Gastrocnemius medialis (tissue), 4 donors: ENCODE measurements around the gene TMEM62. TPM values are rescaled to one million over a fixed set of nuclear protein-coding genes. Genes with fewer than 3 reads are reported as not detected.
A peak's percentile ranks its signal among the peaks of the same experiment; 100 is the strongest.

Experiments
- ATAC-seq, 2 donors: fragments of 150-250 bp; one replicate each; pipeline ENCODE4 v1.9.1; 2016
- DNase-seq, 2 donors: peaks; one replicate each; pipeline ENCODE4 v3.0.0-alpha.2; 2019
- H3K27ac ChIP-seq, 4 donors: fragments of 200-600 bp; sonication (generic); 1 replicate in 1 of 4; 2 replicates in 3 of 4; pipeline ENCODE4 v1.5.1; 2016 to 2018; ENCODE audit warnings: mild to moderate bottlenecking in 2 of 4, moderate library complexity in 1 of 4
- H3K27me3 ChIP-seq, 3 donors: fragments of 200-600 bp; sonication (generic) in 2 of 3; 1 replicate in 1 of 3; 2 replicates in 2 of 3; pipeline versions ENCODE4 v1.5.1 to v1.6.0; 2016 to 2019; ENCODE audit warnings: mild to moderate bottlenecking in 1 of 3, moderate library complexity in 1 of 3
- H3K36me3 ChIP-seq, 2 donors: fragments of 200-600 bp; sonication (generic) in 1 of 2; one replicate each; pipeline ENCODE4 v1.5.1; 2017 to 2018
- H3K4me1 ChIP-seq, 2 donors: fragments of 200-600 bp; sonication (generic) in 1 of 2; one replicate each; pipeline ENCODE4 v1.5.1; 2016 to 2017; ENCODE audit warnings: mild to moderate bottlenecking in 2 of 2
- H3K4me3 ChIP-seq, 4 donors: fragments of 200-600 bp; sonication (generic) in 3 of 4; 1 replicate in 1 of 4; 2 replicates in 3 of 4; pipeline ENCODE4 v1.5.1; 2016 to 2019; ENCODE audit warnings: mild to moderate bottlenecking in 2 of 4
- H3K9me3 ChIP-seq, 3 donors: fragments of 200-600 bp; sonication (generic) in 2 of 3; 1 replicate in 1 of 3; 2 replicates in 2 of 3; pipeline ENCODE4 v1.5.1; 2016 to 2019
- CTCF ChIP-seq, 5 experiments: fragments of 450-650 bp in 3 of 5; fragments of 200-600 bp in 2 of 5; sonication (generic) in 2 of 5; IDR thresholded peaks in 4 of 5; conservative IDR thresholded peaks in 1 of 5; 1 replicate in 4 of 5; 2 replicates in 1 of 5; pipeline ENCODE4 v1.5.1; 2016 to 2019; ENCODE audit warnings: antibody characterized with exemption in 5 of 5, mild to moderate bottlenecking in 3 of 5, moderate library complexity in 3 of 5
- POLR2A ChIP-seq, 2 donors: fragments of 450-650 bp; IDR thresholded peaks; one replicate each; pipeline ENCODE4 v1.6.1; 2017; ENCODE audit warnings: antibody characterized with exemption in 2 of 2, mild to moderate bottlenecking in 2 of 2, moderate library complexity in 2 of 2
- in situ Hi-C, 4 donors: fragments of 200-750 bp; cut with MboI; loops; one replicate each; pipeline versions ENCODE4 v1.15.0 to v1.8.0; 2017; ENCODE audit warnings: low sequenced_read_pairs in 4 of 4
- intact Hi-C: fragments of 100-400 bp; cut with DNase I; formaldehyde crosslinking; loops from one replicate; pipeline ENCODE4 v1.15.1; 2023; ENCODE audit warnings: low total_unique reads
- total RNA-seq, 4 donors: library from RNA; depleted of rRNA; stranded (reverse); fragments of >200 nt; gene quantifications; one replicate each; pipeline versions ENCODE4 v1.1.0 to v1.2.3, GENCODE V29; 2016

Gene TMEM62
- total RNA-seq, 4 donors from 2014 or later = 13.1 to 16.7 (median 16.3) TPM

GRCh38 chr15:43107751-43108150, 25.6 kb upstream of the TMEM62 start:
- no peak overlapping the region for H3K4me3 ChIP-seq
- H3K4me1 ChIP-seq = peaks cover 23 to 31% of the 10 kb centered on the region in 2 donors
- H3K9me3 ChIP-seq = no peaks in the 10 kb centered on the region
- in situ Hi-C loops = no loop called here
- TF ChIP-seq POLR2A (IDR thresholded peaks at IDR 0.05) (no peak), CTCF (IDR thresholded peaks at IDR 0.05 in 4 of 5, conservative IDR thresholded peaks at IDR 0.05 in 1 of 5) (no peak)
- ATAC-seq (no peak), DNase-seq (no peak)
- no peak overlapping the region for H3K27ac ChIP-seq
- no peaks in the 10 kb centered on the region for H3K36me3 ChIP-seq
- intact Hi-C loops = loop anchor here (2.0 to 10.0 kb wide), 3 partner anchors 77 to 227 kb away; partner anchors contain the start of genes CCNDBP1 and LCMT2
- no peaks in the 10 kb centered on the region for H3K27me3 ChIP-seq

GRCh38 chr15:43111354-43111753, 22.0 kb upstream of the TMEM62 start:
- DNase-seq (no peak), ATAC-seq (no peak)
- in situ Hi-C loops = no loop called here
- no peak overlapping the region for H3K4me3 ChIP-seq
- no peaks in the 10 kb centered on the region for H3K27me3 ChIP-seq
- TF ChIP-seq CTCF (IDR thresholded peaks at IDR 0.05 in 4 of 5, conservative IDR thresholded peaks at IDR 0.05 in 1 of 5) (no peak), POLR2A (IDR thresholded peaks at IDR 0.05) (no peak)
- intact Hi-C loops = no loop called here
- H3K27ac ChIP-seq = no peak overlapping the region
- no peaks in the 10 kb centered on the region for H3K9me3 ChIP-seq
- peaks cover 0 to 4% of the 10 kb centered on the region in 2 donors for H3K4me1 ChIP-seq
- H3K36me3 ChIP-seq = no peaks in the 10 kb centered on the region

GRCh38 chr15:43118286-43118685, 15.1 kb upstream of the TMEM62 start:
- Histone ChIP-seq H3K4me1 (peaks cover 0 to 2% of the 10 kb centered on the region in 2 donors), H3K9me3 (no peaks in the 10 kb centered on the region), H3K4me3 (no peak overlapping the region), H3K36me3 (no peaks in the 10 kb centered on the region), H3K27me3 (no peaks in the 10 kb centered on the region), H3K27ac (no peak overlapping the region)
- DNase-seq (no peak), ATAC-seq (no peak)
- intact Hi-C loops = no loop called here
- in situ Hi-C loops = no loop called here
- TF ChIP-seq POLR2A (IDR thresholded peaks at IDR 0.05) = no peak
- TF ChIP-seq CTCF (IDR thresholded peaks at IDR 0.05 in 4 of 5, conservative IDR thresholded peaks at IDR 0.05 in 1 of 5) = no peak

- ATAC-seq = no peak
- H3K4me3 ChIP-seq = no peak overlapping the region
- no peaks in the 10 kb centered on the region for H3K9me3 ChIP-seq
- no peaks in the 10 kb centered on the region for H3K27me3 ChIP-seq
- in situ Hi-C loops (no loop called here), intact Hi-C loops (no loop called here)
- TF ChIP-seq POLR2A (IDR thresholded peaks at IDR 0.05) = no peak
- no peak for TF ChIP-seq CTCF (IDR thresholded peaks at IDR 0.05 in 4 of 5, conservative IDR thresholded peaks at IDR 0.05 in 1 of 5)
- DNase-seq = no peak
- no peak overlapping the region for H3K27ac ChIP-seq
- no peaks in the 10 kb centered on the region for H3K36me3 ChIP-seq
- H3K4me1 ChIP-seq = peaks cover 0 to 3% of the 10 kb centered on the region in 2 donors
These were observed 14.6 kb upstream of the TMEM62 start for GRCh38 chr15:43118829-43119228.

- ATAC-seq = no peak
- Histone ChIP-seq H3K9me3 (no peaks in the 10 kb centered on the region), H3K27me3 (no peaks in the 10 kb centered on the region), H3K27ac (peak overlapping the region in 1 of 4 donors; percentile 57), H3K4me3 (no peak overlapping the region), H3K36me3 (no peaks in the 10 kb centered on the region), H3K4me1 (peaks cover 0 to 3% of the 10 kb centered on the region in 2 donors)
- TF ChIP-seq POLR2A (IDR thresholded peaks at IDR 0.05) (no peak), CTCF (IDR thresholded peaks at IDR 0.05 in 4 of 5, conservative IDR thresholded peaks at IDR 0.05 in 1 of 5) (no peak)
- in situ Hi-C loops = no loop called here
- intact Hi-C loops = no loop called here
- DNase-seq = no peak
These were observed 11.5 kb upstream of the TMEM62 start for GRCh38 chr15:43121863-43122262.
